ENCODE results near the gene FMNL2.

- TF ChIP-seq POLR2AphosphoS5 (IDR thresholded peaks at IDR 0.05; ENCODE audit: low read depth, low read length) (no peak), POLR2A (IDR thresholded peaks at IDR 0.05; ENCODE audit: low read depth, low read length) (no peak), TAF1 (IDR thresholded peaks at IDR 0.05; ENCODE audit: low read depth, low read length) (no peak), PAX5 (IDR thresholded peaks at IDR 0.05; ENCODE audit: insufficient read depth, low read length, severe bottlenecking) (no peak), SPI1 (IDR thresholded peaks at IDR 0.05; ENCODE audit: low read depth, low read length) (no peak), POU2F2 (IDR thresholded peaks at IDR 0.05; ENCODE audit: low read depth, low read length) (no peak)
These were observed 272.9 kb downstream of the FMNL2 start for GRCh38 chr2:152607793-152608300.
